Astrocyte of the cerebellum (primary cell): ENCODE data around the gene TRIM66.

Experiments used
- DNase-seq: peaks from one replicate; pipeline ENCODE4 v3.0.0-alpha.2; 2011; ENCODE audit warnings: low read depth
- H3K4me3 ChIP-seq: 2 replicates; pipeline ENCODE4 v1.5.1; 2011; ENCODE audit warnings: mild to moderate bottlenecking, low read depth, low read length, moderate library complexity
- in situ Hi-C: cut with HindIII; loops from 2 replicates; pipeline ENCODE4 v1.10.0; 2017; ENCODE audit warnings: low sequenced_read_pairs
- TF ChIP-seq, protein P1 (sequence below): IDR thresholded peaks from 2 replicates; pipeline ENCODE4 v1.5.1; 2012; ENCODE audit warnings: low read length, low read depth, moderate library complexity, mild to moderate bottlenecking; ENCODE audit errors: missing control alignments

TRIM66 gene

DNA sequence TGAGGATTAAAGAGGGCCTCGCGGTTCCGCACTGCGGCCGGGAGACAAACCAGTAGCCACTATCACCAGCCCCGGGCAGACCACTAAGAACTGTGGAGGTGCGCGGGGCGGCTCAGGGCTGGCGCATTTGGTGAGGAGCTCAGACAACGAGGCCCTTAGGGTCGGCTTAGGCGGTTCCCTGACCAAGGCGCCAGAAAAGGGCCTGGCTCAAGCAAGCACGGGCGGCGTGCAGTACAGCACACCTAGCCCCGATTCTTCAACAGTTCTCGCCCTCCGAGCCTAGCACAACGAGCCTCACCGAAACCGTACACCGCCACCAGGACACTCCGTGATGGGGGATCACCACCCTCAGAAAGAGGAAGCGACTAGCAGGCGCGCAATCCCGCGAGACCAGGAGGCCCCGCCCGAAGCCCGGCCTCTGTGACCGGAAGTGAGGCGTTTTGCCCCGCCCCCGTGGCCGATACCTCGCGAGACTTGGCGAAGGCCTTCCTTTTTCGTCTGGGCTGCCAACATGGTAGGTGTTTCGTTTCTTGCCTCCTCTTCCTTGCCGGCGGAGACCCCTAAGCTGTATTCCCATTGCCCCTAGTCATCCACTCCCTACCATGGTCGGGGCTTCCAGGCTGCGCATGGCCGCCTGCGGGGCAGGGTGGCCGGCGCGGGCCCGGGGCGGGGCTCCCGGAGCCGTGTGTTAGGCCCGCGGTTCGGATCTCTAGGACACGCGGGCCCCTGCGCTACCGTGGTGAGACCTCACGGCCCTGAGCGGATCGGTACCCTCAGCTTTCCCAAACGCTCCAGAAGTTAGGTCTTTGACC, at the start of gene TRIM66, which contains the start of gene RPL27A:
Gene TRIM66 (minus strand): TSS at position 363 of the 812 bp plus-strand sequence. CDS start 10,391 bp downstream, outside the sequence.
Gene RPL27A (plus strand): TSS at position 490 of the 812 bp plus-strand sequence. CDS start 22 bp downstream, at position 512.
- in situ Hi-C loops, result no loop called here
- DNase-seq, result peak; percentile 91
- TF ChIP-seq, protein P1, sequence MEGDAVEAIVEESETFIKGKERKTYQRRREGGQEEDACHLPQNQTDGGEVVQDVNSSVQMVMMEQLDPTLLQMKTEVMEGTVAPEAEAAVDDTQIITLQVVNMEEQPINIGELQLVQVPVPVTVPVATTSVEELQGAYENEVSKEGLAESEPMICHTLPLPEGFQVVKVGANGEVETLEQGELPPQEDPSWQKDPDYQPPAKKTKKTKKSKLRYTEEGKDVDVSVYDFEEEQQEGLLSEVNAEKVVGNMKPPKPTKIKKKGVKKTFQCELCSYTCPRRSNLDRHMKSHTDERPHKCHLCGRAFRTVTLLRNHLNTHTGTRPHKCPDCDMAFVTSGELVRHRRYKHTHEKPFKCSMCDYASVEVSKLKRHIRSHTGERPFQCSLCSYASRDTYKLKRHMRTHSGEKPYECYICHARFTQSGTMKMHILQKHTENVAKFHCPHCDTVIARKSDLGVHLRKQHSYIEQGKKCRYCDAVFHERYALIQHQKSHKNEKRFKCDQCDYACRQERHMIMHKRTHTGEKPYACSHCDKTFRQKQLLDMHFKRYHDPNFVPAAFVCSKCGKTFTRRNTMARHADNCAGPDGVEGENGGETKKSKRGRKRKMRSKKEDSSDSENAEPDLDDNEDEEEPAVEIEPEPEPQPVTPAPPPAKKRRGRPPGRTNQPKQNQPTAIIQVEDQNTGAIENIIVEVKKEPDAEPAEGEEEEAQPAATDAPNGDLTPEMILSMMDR, result no peak
- peak within 1 kb of the TSS; percentile 97 for H3K4me3 ChIP-seq

- in situ Hi-C loops, result no loop called here
- TF ChIP-seq, protein P1, result no peak
- no peak overlapping the region for H3K4me3 ChIP-seq
- no peak for DNase-seq
Observed at GRCh38 chr11:8731647-8732323, 49.3 kb upstream of the TRIM66 start.

DNA sequence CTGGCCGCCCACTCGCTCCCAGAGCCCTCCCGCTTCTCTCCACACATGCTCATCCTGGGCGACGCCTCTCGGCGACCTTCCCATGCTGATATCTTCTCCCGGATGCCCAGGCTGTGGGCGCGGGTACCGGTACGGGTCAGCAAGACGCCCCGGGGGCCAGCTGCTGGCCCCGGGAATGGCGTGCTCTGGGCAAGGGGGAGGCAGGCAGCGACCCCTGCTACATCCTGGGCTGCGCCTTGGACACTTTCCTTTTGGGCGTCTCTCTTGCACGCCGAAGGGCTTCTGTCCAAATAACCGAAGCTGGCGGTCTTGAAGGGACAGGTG, 48.2 kb upstream of the TRIM66 start:
- TF ChIP-seq, protein P1, result no peak
- no peak for DNase-seq
- H3K4me3 ChIP-seq, result no peak overlapping the region
- in situ Hi-C loops, result no loop called here

GRCh38 chr11:8729837-8730696, 47.6 kb upstream of the TRIM66 start:
- in situ Hi-C loops, result no loop called here
- no peak for DNase-seq
- no peak overlapping the region for H3K4me3 ChIP-seq
- TF ChIP-seq, protein P1, result no peak

GRCh38 chr11:8729067-8729466, 46.6 kb upstream of the TRIM66 start:
- in situ Hi-C loops, result no loop called here
- no peak overlapping the region for H3K4me3 ChIP-seq
- DNase-seq, result no peak
- TF ChIP-seq, protein P1, result no peak

DNA sequence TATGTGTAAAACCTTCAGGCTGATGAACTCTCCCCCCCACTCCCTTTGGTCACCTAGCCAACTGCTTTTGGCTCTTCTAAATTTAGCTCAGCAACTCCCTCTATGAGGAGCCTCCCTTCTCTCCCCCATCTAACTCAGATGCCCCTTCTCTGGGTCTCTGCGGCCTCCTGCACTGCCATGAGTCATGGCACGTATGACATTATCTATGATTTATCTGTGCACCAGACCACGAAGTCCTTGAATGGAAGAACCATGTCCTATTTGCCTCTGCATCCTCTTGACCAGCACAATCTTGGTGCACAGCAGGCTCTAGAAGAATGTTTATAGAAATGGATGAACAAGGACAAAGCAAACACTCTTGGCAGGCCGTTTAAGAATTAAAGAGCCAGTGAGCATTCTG, 46.1 kb upstream of the TRIM66 start:
- TF ChIP-seq, protein P1, result no peak
- in situ Hi-C loops, result no loop called here
- DNase-seq, result peak; percentile 54
- no peak overlapping the region for H3K4me3 ChIP-seq
